Head of caudate nucleus (tissue), 42 donors: ENCODE data around the gene ST3GAL4.
"Not testable (repeated sequence)": the region's sequence is repeated elsewhere in the genome, so short reads cannot be mapped to it uniquely, and the experiment has no call there.

ENCODE experiments used
- DNase-seq, 42 donors: peaks; one replicate each; pipeline versions ENCODE4 v3.0.0 to v3.0.0-alpha.2; 2020 to 2021; ENCODE audit warnings: mixed read lengths in 7 of 42
- intact Hi-C: fragments of 100-400 bp; cut with DNase I; formaldehyde crosslinking; loops from one replicate; pipeline ENCODE4 v1.15.0; 2022

ST3GAL4 gene

DNA sequence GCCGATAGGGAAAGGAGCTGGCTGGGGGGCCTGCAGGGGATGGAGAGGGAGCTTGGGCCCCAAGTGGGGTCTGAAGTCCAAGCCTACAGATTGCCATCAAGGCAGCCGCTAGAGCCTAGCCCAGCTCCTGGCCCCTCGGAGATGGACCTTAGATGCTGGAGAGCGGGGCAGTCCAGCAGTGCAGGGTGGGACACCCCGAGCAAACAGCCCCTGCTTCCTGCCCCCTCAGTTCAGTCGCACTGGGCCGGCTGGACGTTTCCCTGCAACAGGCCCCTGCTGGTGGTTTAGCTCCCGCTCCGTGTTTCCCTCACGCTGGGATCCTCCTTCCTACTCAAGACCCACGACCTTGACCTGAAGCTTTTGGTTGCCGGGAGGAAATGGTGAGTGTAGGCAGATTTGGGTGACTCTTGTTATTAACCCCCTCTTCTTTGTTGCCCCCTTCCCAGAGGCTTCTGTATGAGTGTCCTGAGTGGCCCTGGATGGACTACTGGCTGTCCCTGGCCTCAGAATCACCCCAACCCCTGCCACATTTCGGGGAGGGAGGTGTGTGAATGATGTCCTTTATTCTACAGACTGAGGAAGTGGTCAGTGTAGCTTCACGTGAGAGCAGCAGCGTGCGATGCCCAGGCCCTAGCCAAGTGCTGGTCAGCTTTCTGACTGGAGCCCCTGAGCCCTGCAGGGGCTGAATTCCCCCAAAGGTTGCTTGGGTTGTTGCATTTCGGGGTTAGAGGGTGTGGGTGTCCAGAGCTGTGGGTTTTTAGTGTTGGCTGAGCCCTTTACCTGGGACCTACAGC, 2.7 kb downstream of the ST3GAL4 start:
- peak in 3 of 42 donors; percentile 25 to 52 (median 35) for DNase-seq
- intact Hi-C loops = loop anchor here (5.0 to 10.0 kb wide), 2 partner anchors 51 to 57 kb away; no protein-coding TSS in a partner anchor

DNA sequence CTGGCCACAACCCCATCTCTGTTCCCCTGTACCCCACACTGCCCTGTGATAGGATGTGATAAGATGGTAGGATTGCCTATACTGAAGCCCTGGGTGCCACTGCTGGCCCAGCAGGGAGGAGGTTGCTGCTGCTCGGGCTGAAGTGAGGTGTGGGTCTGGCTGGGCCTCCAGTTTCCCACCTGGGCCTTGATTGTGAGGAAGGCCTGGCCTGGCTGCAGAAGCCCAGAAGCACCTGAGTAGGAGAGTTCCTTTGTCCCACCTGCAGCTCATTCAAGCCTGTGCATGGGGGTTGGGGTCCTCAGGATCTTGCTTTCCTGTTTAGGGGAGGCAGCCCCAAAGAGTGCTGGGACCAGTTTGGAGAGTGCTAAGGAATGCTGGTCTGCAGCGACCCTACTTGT, 3.3 kb downstream of the ST3GAL4 start:
- intact Hi-C loops = loop anchor here (5.0 to 10.0 kb wide), 2 partner anchors 51 to 56 kb away; no protein-coding TSS in a partner anchor
- peak in 1 of 42 donors; percentile 29 for DNase-seq

GRCh38 chr11:126359431-126360048, 4.1 kb downstream of the ST3GAL4 start:
- intact Hi-C loops = loop anchor here (5.0 to 10.0 kb wide), 2 partner anchors 52 to 55 kb away; no protein-coding TSS in a partner anchor
- peak in 26 of 42 donors; percentile 41 to 76 (median 55) for DNase-seq

GRCh38 chr11:126360049-126360446, 4.6 kb downstream of the ST3GAL4 start:
- intact Hi-C loops = no loop called here

DNA sequence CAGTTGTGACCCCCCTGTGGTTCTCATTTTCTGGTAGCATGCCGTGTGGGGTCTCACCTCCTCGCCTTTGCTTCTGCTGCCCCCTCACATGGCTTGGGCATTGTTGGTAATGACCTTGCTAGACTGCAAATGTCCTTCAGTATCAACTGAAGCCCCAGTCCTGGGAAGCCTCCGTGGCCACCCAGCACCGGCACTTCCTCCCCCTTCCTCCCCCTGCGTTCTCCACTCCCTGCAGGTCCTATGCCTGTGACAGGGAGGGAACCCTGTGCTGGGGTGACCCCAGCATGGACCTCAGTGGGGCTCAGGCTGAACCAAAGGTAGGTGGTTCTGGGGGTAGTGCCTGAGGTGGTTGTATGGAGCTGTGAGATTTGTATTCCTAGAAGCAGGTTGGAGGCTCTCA, 5.9 kb downstream of the ST3GAL4 start:
- peak in 1 of 42 donors; percentile 23 for DNase-seq
- intact Hi-C loops = no loop called here

More at GRCh38 chr11:126360049-126360446, 4.6 kb downstream of the ST3GAL4 start:
- DNase-seq = peak in 3 of 42 donors; percentile 34 to 59 (median 37)

DNA sequence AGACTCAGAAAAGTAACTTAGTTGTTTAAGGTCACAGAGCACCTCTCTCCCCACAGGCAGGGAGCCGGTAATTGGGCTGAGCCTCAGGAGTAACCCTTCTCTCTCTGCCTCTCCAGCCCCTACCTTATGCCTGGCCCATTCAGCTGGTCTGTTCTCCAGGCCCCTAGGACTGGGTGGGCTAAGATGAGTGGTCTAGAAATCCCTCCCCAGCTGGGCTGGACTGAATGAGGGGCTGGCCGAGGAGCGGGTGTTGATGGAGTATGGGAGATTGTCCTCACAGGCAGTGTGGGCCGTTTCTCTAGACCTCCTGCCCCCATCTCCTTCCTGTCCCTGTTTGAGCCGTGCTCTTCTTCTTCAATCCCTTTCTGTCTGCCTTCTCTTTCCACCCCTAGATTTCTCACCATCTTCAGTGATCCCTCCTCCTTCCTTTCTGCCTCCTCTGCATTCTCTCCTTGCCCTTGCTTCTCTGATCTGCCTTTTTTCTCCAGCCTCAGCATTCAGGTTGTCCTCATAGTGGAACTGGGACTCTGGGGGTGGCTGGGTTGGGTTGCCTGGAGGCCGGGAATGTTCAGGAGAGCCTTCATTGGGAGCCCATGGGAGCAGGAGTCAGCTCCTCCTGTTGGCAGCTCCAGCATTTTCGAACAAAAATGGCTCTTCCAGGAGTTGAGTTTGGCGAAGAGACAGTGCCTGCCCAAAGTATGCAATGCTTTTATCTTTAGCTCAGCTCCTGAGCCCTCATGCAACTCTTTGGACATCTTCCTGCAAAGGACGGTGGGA, 7.6 kb downstream of the ST3GAL4 start:
- DNase-seq = peak in 1 of 42 donors; percentile 33
- intact Hi-C loops = no loop called here

DNA sequence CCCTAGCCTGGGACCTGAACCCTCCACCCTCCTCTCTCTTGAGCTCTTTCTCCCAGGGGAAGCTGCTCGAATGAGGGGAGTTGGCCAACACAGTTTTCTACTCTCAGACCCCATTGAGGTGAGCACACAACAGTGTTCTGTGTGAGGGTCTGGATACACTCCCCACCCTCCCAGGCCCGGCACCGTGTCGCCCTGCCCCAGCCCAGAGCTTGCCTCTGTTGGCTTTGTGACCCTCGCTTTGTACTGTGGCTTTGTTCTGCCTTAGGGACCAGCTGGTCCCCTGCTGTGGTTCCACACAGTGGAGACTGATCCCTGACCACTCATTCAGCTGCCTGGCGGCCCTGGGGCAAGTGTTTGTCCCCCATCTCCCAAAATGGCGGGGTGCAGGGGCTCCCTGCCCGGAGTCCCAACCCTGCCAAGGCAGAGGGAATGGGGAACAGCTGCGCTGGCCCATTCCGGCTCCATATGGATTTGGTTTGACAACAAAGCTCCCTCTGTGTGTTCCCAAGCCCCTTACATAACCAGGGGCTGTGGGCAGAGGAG, 8.3 kb downstream of the ST3GAL4 start:
- DNase-seq = peak; percentile 57 to 93 (median 81)
- intact Hi-C loops = no loop called here

DNA sequence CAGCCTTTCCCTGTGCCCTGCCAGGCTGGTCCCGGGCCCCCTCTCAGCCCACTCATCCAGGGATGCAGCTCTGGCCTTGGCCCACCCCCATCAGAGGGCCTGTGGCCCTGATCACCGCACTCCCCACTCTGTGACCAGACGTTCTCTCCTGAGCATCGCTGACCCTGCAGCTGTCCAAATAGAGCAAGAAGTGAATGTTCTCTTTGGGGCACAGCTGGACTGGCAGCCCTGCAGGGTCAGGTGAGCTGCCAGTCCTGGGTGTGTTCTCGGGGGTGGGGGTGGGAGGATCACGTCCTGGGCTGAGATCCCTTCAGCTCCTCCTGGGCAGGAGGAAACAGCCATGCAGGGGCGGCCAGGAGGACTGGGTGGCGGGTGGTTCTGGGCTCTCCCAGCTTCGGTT, 9.2 kb downstream of the ST3GAL4 start:
- DNase-seq = peak in 1 of 42 donors; percentile 4
- intact Hi-C loops = not testable (repeated sequence)

DNA sequence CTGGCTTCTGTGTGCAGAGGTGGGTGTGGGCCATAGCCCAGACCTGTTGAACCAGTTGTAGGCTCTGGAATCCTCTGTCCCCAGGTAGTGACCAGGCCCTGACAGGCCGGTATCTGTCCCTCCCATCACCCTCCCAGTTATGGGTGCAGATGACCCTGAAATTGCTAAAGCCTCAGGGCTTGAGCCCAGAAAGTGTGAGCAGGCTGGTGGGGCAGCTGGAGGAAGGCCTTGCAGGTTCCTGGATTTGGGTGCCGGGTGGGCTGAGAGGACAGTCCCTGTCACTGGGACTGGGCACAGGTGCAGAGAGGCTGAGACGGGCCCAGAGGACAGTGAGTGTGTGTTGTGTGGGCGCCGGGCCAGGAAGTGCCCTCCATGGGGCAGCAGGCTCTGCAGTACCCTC, 10.0 kb downstream of the ST3GAL4 start:
- DNase-seq = peak in 1 of 42 donors; percentile 36
- intact Hi-C loops = not testable (repeated sequence)

DNA sequence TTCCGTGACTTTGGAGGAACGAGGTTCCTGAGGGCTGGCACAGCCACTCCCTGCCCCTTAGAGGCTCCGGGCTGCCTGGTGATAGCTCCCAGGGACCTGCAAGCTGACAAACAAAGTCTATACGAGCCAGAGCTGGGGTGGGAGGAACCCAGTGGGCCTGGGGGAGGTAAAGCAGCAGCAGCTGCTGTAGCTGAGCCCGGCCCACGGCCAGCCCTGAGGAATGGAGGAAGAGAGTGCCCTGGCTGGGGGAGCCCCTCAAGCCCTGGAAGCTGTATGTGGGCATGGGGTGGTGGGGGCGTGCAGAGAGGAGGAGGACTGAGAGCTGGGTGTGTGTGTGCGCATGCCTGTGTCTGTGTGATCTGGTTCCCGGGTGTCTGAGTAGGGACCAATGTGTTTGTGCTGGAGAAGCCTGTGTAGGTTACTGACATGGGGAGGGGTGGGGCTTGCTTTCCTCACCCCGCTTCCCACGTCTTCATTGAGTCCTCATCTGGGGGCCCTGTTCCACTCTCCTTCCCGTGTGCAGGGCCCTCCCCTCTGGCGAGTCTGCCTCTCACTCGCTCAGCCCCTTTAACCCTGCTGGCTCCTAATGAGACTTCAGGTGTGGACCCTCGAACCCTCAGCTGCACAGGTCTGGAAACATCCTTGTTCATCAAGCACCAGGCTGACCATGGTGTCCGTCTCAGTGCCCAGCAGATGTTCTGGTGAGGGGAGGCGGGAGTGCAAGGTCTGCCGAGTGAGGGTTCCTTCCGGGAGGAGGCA, 10.8 kb downstream of the ST3GAL4 start:
- intact Hi-C loops = no loop called here
- peak in 33 of 42 donors; percentile 33 to 78 (median 53) for DNase-seq

DNA sequence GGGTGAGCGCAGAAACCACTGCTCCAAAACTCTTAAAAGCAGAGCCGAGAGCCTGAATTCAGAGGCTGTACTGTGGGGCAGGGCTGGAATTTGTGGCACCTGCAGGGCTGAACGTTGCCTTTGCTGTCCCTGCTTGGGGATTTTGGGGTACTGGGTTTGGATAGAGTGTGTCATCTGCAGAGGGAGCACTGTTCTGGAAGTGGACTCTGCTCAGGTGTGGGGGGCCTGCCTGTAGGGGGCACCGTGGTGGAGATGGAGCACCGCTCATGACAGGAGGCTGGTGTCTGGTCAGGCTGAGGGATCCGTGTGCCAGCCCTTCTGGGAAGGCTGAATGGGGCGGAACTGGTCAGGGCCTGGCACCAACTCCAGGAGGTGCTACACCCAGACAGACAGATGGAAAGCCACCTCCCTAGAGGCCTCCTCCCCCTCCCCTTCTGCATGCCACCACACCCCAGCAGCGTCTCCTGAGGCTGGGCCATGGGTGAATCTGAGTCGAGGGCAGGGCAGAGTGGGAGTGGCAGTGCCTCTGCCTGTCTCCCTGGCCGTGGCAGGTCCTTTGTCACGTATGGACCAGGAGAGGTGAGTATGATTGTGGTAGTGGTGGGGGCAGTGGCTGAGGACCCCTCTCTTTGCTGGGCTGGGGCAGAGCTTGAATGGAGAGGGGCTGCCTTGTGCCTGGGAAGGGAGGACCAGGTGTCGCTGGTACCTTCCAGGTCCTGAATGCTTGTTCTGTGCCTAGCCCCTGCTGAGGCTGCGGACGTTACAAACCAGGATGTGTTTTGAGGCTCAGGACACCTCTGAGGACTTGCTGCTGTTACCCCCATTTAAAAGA, 11.6 kb downstream of the ST3GAL4 start:
- DNase-seq = peak in 4 of 42 donors; percentile 20 to 60 (median 37)
- intact Hi-C loops = not testable (repeated sequence)

- peak in 1 of 42 donors; percentile 28 for DNase-seq
- intact Hi-C loops = not testable (repeated sequence)
These were observed 12.3 kb downstream of the ST3GAL4 start for GRCh38 chr11:126367806-126368205.

DNA sequence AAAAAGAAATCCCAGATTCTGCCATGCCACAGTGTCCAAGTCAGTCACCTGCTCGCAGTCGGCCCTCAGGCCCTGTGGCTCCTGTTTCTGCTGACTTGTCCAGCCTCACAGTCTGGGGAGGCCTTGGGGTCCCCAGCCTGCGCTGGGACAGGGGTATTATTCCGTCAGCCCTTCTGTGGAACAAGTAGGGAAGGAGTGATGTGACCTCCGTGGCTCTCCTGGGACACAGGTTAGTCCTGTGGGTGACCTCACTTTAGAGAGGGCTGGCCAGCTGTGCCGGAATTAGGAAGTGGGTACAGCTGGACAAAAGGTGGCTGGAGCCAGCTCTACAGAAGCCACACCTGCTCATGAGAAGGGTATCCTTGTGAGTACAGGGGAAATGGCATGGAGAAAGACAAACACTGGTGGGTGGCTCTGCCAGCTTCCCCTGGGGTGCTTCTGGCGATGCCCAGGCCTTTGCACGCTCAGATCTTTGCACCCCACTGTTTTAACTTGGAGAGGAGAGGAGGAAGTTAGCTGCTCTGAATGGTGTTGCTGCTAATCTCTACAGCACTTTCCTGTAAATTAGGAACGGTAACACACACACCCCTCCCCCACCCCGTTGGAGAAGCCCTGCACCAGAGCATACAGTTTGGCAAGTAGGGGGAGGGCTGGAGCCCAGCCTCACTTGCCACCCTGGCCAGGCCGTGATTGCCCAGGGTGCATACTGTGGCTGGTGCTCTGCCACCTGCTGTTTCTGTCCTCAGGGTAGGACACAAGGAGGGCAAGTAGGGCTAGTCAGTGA, 13.0 kb downstream of the ST3GAL4 start:
- DNase-seq = peak in 2 of 42 donors; percentile 15 to 29
- intact Hi-C loops = not testable (repeated sequence)

DNA sequence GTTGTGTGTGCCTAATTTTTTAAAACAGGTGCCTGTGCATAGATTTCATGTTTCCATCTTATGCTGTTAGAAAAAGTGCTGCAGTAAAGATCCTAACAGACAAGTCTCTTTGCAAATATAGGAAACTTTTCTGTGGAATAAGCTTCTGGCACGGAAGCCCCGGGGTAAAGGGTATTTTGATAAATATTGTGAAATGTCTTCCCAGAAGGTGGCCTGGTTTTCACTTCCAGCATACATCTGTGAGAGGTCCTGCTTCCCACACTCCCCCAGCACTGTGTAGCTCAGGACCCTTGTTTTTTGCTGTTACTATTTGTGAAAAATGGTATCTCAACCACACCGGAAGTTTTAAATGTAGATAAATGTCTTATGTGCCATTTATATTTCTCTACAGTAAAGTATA, 14.5 kb downstream of the ST3GAL4 start:
- intact Hi-C loops = no loop called here
- peak in 2 of 42 donors; percentile 1 to 2 for DNase-seq

GRCh38 chr11:126371595-126371994, 16.1 kb downstream of the ST3GAL4 start:
- intact Hi-C loops = no loop called here
- peak in 1 of 42 donors; percentile 6 for DNase-seq

DNA sequence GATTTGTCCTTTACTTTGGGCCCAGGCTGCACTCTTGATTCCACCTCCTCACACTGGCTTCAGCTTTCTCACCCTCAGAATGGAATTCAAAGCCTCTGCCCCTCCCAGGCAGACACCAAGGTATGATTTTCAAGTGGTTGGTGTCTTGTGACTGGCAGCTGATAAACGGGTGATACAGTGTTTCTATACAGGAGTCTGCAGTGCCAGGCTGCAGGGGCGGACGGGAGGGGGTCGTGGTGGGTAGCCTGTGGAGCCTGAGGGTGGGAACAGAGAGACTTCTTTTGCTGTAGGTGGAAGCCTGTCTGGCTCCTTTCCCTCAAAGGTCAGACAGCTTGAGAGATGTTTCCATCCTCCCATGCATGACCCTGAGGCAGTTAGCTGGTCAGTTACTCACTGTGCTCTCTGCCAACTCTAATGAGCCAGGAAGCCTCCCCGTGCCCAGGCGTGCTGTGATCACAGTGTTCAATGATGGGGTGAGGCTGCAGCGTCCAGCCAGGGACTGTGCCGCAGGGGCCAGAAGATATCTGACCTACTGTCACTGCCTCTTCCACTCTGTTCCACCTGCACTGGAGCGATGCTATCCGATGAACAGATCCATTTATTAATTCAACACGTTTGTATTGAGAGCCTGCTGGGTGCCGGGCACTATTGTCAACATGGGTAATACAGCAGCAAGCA, 18.0 kb downstream of the ST3GAL4 start:
- peak in 4 of 42 donors; percentile 16 to 57 (median 34) for DNase-seq
- intact Hi-C loops = not testable (repeated sequence)
